Stimulated activated CD8-positive, alpha-beta memory T cell treated with anti-CD3 and anti-CD28 coated beads, Interleukin-4, amount 100 ng/mL, for 24 hours (primary cell): Measurements from ENCODE around the gene JPH3.

Experiments used
- DNase-seq: peaks from one replicate; pipeline ENCODE4 v3.0.0-alpha.2; 2020; ENCODE audit warnings: low read depth

JPH3 gene

DNA sequence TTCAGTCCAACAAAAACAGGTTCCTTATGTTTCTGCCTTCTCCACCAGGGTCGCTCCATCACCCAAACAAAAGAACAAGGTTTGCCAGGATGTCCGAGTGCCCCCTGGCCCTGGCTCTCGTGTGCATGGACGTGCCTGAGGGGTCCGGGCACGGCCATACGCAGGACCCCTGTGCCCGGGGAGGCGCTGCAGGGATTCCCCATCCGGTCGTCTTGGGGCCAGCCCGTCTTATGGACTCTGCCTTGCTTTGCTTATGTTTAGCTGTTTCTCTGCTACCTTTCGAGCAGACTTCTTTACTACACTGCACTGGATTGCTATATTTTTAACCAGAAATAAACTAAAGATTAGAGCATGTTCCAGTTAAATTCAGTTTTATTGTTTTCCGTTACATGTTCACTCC is 95.5 kb downstream of the JPH3 start:
- DNase-seq = no peak

DNA sequence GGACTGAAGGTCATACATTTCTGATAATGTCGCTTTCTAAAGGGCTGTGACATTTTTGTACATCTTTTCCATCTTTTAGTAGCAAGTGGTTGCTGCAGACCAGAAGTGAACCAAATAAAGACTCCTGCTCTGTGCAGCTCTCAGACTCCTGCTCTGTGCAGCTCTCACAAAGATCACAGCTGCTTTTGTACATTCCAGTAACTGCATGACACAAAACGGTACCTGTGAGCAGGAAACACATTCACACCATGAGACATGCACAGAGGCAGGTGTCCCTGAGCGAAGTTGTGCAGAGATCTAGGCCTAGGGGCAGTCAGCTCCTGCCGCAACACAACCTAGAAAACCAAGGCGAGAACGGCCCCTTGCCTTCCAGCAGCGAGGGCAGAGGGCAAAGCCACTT is 95.9 kb downstream of the JPH3 start:
- no peak for DNase-seq

DNA sequence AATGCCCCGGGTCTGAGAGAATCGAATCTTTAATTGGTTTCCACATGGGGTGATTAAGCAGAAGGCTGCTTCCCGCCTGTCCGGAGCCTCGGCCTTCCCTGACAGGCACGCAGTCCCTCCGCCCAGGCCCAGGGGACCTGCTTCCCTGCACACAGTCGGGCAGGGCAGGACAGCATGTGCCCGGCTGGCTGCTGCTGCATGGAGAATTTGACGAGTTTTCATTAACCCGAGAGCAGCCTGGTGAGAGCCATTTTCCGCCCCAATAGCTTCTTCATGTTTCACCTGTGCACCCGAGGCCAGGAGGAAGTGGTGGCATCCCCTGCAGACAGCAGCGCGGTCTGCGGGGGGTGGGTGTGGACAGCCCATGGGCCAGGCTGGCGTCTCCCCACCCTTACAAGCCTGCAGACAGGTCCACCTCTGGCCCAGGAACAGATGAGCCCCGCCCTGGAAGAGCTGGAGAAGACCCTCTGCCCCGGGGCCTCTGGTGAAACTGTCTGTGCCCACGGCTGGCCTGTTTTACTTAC is 96.4 kb downstream of the JPH3 start:
- DNase-seq = no peak

DNA sequence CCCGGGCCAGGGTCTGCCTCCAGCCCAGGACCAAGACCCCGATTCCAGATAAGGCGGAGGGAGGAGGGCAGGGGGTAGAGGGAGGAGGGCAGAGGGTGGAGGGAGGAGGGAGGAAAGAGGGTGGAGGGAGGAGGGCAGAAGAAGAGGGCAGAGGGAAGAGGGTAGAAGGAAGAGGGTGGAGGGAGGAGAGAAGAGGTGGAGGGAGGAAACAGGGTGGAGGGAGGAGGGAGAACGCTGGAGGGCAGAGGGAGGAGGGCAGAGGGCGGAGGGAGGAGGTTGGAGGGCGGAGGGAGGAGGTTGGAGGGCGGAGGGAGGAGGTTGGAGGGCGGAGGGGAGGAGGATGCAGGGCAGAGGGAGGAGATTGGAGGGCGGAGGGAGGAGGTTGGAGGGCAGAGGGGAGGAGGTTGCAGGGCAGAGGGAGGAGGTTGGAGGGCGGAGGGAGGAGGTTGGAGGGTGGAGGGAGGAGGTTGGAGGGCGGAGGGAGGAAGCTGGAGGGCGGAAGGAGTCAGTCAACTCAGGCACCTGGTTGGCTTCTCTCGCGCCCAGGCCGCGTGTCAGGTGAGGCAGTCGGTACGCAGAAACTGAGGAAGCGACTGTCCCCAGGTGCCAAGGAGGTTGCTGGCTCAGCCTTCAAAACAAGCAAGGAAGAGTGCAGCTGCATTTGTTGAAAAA is 98.2 kb downstream of the JPH3 start:
- no peak for DNase-seq

DNA sequence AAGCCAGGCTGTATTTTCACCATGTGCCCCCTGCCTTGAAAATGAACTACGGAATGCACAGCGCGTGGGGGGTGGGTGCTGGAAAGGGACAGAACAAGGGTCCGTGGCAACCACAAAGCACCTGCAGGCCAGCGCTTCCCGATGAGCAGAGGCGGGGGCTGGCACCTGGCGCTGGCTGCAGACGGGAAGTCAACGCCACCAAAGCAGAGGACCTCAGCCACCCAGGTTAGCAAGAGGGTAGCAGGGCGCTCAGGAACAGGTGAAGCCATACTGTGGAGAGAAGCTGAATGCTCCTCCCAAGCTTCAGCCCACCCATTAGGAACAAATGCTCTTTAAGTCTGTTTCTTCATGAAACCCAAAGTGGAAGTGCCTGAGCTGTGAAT is 98.8 kb downstream of the JPH3 start:
- no peak for DNase-seq

DNA sequence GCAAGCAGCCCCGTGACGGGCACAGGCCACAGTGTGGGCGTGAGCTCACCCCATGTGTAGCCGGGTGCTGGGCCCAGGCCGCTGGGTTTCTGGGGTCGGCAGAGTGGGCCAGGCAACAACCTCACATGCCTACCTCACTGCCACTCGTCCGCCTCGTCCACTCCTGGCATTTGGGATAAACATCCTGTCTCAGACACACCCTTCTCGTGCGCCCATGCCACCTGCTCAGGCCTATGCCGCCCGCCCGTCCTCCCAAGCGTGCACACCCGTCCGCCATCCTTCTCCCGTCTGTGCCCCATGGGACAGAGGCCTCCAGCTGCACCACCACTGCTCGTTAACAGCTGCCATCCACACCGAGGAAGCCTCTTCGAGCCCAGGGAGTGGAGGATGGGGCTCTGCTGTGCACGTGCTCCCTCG is 99.2 kb downstream of the JPH3 start:
- DNase-seq = no peak

DNA sequence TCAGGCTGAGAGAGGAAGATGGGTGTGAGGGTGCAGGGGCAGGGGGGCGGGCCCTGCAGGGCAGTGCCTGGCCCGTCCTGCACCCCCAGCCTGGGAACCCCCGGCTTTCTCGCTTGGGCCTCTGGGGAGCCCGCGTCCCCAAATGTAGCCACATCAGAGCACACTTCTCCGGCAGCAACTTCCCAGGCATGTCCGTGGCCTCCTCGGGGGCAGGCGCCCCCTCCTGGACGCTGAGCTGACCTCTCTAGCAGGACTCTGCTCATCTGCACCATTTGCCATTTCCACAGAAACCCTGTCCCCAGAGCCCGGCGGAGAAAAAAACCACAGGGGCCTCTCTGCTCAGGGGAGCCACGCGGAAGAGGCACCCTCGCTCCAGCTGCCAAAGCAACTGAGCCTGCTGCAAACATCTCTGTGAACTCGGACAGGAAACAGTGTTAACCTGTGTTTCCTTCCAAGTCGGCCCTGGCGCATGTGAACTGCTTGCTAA is 100.1 kb downstream of the JPH3 start:
- DNase-seq = peak; percentile 41

DNA sequence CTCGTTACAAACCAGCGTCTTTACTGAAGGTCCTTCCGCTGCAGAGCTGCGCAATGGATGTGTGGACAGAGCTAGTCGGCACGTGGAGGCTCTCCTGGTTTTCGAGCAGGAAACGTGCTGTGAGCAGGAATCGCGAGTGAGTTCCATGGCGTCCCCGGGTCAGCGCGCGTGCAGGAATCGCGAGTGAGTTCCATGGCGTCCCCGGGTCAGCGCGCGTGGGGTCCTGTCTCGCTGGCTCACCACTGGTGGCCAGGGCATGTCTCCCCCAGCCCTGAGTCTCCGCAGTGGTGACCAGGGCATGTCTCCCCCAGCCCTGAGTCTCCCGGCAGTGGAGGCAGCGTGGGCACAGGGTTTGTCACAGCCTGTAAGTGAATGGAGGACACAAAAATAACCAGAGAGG is 100.8 kb downstream of the JPH3 start:
- no peak for DNase-seq

DNA sequence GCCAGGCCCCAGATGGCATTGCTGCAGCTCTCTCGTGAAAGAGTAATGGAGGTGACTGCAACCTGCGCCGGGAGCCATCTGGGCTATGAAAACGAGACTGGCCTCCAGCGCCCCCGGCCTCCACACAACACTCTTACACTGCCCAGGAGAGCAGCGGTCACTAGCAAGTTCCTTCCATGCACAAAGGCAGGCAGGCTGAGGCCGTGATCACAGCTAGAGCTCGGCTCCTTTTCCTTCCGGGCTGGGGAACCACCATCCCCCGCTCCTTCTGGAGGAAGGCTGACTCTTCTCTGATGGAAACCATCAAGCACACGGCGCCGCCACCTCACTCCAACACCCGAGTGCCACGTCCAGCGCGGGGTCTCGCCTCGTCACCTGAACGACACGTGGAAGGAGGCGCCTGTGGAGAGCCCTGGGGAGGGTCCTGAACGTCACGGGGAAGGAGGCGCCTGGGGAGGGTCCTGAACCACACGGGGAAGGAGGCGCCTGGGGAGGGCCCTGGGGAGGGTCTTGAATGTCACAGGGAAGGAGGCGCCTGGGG is 101.6 kb downstream of the JPH3 start:
- DNase-seq = no peak

DNA sequence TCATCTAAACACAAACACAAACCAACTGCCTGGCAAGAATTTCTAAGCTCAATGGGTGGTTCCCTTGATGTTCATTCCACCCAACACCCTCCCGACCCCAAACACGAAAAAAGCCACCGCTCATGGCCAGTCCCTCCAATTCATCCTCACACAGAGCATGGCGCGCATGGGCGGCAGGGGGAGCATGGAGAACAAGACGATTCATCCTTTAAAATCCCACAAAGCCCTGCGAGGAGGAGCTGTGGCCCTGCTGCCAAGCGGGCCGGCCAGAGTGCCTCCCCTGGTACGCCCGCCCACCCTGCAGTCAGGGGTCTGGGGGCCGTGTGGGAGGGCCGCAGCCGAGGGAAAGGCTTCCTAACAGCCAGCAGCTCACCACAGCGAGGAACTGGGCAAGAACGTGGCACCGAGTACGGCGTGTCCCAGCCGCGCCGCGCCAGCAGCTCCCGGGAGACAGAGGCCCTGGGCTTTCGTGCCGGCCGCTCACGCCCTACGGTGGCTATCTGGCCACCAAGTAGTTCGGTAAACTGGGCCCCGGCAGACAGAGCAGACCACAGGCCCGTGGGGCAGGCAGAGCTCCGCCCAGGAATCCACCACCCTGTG is 102.5 kb downstream of the JPH3 start:
- DNase-seq = no peak

DNA sequence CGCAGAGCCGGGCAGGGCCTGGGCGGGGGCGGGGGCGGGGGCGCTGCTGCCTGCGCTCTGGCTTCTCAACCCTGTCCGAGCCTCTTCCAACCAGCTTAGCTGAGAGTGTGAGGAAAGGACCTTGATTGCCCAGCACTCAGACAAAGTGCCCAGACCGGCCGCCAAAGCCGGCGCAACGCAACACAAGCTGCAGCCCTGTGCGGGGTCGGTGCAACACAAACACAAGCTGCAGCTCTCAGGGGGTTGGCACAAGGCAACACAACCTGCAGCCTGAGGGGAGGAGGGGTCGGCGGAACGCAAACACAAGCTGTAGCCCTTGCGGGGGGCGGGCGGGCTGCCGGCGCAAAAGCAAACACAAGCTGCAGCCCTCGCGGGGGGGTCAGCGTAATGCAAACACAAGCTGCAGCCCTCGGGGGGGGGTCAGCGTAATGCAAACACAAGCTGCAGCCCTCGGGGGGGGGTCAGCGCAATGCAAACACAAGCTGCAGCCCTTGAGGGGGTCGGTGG is 103.5 kb downstream of the JPH3 start:
- no peak for DNase-seq

DNA sequence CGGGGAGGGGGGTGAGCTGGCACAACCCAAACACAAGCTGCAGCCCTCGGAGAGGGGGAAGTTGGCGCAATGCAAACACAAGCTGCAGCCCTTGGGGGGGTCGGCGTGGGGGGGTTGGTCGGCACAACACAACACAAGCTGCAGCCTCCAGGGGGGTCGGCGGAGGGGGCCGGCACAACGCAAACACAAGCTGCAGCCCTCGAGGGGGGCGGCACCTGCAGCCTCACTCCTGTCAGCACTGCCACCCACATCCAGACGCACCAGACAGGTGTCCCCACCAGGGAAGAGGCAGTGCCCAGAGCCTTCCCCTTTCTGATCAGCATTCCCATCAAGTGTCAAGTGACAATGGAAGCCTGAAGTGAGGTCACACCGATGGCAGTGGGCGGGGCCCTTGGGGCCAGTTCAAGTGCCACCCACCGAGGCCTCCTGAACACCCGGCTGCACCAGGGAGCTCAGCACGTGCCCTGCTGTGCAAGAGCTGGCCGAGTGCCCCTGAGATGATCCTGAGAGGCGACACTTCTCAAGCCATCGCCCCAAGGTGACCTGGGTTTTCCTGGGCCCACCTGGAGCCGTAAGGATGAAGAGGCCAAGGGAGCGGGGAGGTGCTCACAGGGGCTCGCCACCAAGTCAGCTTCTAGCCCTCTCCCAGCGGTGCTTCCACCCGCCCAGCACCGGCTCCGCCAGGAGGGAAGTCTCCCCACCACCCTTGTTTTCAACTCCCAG is 104.1 kb downstream of the JPH3 start:
- no peak for DNase-seq

DNA sequence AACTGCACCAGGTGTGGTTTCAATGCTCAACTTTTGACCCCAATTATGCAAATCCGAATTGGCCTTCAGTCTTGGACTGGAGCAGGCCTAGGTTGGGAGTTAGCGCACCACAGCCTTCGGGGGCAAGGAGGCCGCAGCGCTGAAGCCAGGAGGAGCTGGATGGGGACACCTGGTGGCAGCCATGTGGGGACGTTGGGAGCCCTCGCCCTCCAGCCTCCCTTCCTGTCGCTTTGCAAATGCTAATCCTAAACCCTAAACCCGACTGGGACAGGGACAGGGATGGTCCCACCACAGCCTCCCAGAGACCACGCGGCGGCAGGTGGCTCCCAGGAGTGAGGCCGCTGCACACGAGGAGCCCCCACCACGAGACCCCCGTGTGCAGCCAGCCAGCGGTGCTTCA is 104.8 kb downstream of the JPH3 start:
- no peak for DNase-seq

DNA sequence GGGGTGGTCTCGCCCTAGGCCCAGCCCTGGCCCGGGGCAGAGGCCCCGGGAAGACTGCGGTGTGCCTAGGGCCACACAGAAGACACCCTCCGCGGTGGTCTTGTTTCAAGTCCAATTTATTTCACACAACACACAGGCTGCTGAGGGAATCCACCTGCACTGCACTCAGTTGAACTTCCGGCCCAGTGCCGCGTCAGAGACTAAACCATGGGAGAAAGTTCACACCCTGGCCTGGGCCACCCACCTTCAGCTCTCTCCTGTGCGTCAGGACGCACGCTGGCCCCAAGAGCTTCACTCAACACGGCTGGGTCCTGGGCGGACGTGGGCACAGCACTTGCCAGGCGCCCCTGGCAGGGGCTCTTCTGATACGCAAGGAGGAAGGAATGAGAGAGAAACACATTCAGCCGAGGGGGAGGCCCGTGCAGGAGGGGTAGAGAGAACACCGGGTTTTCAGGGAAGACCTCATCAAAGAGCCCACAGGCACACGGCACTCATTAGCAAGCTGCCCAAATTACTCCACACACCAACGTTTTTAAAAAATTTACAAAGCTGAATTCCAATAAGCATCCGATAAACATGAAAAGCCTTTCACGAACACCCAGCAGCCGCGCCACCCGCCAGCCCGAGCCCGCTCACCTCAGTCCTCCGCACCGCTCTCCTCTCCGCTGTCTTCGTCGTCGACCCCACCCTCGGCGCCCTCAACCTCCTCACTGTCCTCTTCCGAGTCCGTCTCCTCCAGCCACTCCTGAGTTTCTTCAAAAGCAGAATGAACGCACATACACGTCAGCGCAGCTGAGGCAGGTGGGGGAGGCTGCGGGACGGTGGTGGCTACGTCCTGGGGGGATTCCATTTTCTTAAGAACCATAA is 105.6 kb downstream of the JPH3 start:
- DNase-seq = no peak

DNA sequence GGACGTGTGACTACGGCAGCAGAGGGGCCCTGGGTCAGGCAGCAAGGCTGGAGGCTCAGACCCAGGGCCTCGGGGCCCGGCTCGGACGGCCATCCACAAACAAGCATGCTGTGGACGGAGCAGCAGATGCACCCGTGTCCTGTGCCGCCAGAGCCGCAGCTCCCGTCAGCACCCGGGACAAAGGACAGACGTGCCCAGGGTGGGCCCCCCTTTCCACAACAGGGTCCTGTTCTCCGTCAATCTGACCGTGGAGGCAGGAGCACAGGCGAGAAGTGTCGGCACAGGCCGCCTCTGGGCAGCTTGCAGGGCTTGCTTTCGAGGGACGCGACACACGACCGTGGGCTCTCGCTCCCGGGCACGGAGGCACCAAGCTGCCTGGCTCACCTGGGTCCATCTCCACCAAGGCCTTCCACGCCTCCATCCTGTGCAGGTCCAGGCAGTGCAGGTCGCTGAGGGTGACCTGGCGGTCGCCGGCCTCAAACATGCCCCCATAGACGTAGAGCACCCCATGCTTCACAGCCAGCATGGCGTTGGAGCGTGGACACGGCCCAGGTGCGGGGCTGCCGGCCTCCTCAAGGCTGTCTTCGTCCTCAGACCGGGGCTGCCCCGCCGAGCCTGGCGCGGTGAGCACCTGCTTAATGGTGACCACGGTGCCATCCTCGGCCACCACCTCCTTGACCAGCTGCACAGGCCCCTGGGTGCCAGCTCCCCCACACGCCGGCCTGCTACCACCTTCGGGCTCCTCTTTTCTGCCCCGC is 106.8 kb downstream of the JPH3 start:
- no peak for DNase-seq

DNA sequence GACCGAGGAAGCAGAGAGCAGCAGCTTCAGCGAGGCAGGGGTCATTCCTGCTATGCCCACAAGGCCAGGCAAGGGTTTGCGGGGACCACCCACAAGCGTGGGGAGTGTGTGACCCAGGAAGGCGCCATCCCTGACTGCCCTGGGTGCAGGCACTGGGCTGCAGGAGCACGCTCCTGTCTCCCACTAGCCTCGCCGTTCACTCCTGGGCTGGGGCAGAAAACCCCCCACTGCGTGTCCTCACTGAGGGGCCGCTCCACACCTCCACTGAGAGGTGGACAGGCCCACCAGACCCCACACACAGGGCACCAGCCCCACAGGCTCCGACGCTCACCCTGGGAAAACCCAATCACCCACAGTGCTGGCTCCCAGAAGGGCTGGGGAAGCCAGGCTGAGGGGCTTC is 107.4 kb downstream of the JPH3 start:
- no peak for DNase-seq

DNA sequence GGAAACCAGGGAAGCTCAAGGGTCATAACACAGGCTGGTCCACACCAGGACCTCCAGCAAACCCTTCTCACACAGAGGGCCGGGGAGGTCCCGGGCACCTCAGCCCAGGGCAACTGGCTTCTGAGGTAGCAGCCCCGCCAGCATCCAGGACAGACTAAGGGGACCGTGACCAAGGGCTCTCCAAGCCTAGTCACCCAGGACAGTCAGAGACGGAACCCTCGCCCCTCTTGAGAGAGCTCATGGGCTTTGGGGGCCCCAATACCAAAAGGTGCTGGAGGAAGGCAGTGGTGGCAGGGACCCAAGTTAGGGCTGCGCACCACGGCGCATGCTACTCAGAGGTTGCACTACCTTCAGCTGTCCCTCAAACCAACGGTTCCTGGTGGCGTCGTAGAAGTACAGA is 108.6 kb downstream of the JPH3 start:
- no peak for DNase-seq

DNA sequence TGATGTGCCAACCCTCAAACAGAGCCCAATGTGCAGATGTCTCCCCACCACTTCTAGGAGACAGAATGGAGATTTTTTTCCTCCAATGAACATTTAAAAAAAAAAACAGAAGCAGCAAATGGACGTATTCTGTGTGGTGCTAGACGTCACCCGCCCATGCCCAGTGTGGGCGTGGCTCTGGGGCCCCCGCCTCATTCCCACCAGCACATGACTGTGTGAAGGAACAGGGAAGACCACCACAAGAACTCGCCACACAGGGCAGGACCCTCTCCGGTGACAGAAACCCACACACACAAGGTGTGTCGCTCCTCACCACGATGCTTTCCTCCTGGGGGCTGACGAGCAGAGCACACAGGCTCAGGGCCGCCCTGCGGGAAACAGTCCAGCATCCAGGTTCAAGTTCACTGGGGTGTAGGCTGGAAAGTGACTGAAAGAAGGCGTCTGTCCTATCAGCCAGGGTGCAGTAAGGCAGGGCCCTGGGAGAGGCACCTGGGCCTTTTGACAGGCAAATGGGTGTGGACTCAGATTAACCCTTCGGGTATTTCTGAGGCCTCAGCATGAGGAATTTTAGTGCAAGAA is 110.0 kb downstream of the JPH3 start:
- DNase-seq = no peak

DNA sequence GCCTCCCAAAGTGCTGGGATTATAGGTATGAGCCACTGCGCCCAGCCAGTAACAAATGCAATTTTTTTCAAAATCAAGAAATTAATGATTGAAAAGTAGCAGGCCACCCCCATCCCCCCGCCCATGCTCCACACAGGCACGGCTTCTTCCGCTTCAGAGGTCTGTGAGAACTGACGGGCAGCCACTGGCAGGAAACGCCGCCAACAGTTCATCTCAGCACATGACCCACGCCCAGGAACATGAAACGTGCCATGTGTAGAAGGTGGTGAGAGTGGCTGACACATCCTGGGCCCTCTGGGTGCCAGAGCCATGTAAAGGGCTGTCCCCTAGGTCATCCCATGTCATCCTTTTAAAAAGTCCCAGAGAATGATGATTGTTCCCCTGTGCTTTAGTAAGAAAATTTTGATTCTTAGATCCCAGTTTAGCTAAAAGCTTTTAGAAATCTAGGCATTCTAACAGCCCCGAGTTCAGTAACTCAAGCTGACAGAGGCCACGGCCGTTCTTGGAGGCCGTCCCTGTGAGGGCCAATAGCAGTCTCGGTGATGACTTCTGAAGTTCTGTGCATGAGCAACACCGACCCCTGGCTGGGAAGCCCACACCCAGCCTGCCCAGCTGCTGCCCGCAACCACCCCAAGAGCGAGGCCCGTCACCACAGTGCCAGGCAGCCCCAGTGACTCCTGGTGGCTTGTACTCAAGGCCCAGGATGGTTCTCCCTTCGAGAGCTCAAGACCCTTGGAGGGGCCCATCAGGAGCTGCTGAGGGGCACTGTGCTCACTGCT is 111.3 kb downstream of the JPH3 start:
- peak; percentile 38 for DNase-seq

DNA sequence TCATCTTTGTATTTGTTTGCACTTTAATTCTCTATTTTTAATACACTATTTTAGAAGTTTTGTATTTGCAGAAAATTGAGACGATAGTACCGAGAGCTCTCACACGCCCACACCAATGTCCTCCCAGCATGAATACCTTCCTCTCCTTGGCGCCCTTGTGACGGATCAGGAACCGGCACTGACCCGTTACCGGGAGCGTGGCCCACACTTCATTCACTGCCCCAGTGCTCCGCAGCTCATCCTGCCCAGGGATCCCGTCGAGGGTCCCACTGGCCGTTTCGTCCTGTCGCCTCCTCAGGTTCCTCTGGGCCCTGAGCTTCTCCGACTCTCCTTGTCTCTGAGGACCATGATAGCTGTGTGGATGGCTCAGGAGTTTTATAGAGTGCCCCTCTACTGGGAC is 112.9 kb downstream of the JPH3 start:
- DNase-seq = no peak
